ENCODE results near the gene ARHGEF7. TPM values are rescaled to one million over a fixed set of nuclear protein-coding genes. Genes with fewer than 3 reads are reported as not detected.

Gene ARHGEF7
- total RNA-seq, 4 donors from 2014 or later: 88.7 to 119 (median 110) TPM

DNA sequence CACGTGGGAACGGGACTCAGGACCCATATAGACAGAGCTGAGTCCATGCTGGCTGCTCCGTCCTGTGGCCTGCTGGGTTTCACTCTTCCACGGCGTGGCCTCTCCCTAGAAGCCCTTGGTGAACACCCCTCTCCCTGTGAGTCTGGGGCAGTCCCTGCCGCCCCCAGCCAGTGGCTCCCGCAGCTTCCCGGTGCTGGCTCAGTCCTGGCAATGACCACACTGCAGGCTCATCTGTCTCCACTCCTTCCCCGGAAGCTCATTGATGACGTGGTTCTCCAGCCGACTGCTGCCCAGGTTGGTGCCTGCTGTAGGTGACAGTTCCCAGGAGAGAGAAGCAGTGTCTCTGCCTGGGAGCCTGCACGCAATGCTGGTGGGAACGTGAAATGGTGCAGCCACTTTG is 203.3 kb downstream of the ARHGEF7 start:
- DNase-seq (ENCODE audit: low spot score in 2 of 2): no peak
- no peak for TF ChIP-seq POLR2A (IDR thresholded peaks at IDR 0.05)
- TF ChIP-seq, protein P1, sequence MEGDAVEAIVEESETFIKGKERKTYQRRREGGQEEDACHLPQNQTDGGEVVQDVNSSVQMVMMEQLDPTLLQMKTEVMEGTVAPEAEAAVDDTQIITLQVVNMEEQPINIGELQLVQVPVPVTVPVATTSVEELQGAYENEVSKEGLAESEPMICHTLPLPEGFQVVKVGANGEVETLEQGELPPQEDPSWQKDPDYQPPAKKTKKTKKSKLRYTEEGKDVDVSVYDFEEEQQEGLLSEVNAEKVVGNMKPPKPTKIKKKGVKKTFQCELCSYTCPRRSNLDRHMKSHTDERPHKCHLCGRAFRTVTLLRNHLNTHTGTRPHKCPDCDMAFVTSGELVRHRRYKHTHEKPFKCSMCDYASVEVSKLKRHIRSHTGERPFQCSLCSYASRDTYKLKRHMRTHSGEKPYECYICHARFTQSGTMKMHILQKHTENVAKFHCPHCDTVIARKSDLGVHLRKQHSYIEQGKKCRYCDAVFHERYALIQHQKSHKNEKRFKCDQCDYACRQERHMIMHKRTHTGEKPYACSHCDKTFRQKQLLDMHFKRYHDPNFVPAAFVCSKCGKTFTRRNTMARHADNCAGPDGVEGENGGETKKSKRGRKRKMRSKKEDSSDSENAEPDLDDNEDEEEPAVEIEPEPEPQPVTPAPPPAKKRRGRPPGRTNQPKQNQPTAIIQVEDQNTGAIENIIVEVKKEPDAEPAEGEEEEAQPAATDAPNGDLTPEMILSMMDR (IDR thresholded peaks at IDR 0.05): no peak
- TF ChIP-seq EP300 (IDR thresholded peaks at IDR 0.05): no peak
- Histone ChIP-seq H3K27me3 (no peaks in the 10 kb centered on the region), H3K4me3 (no peak overlapping the region), H3K27ac (no peak overlapping the region), H3K4me1 (peaks cover 0 to 17% (median 0%) of the 10 kb centered on the region in 4 donors), H3K9me3 (peaks cover 0 to 1% (median 0%) of the 10 kb centered on the region in 4 donors), H3K36me3 (peaks cover 0 to 23% (median 0%) of the 10 kb centered on the region in 3 donors)
- 76 to 89% methylated on average over 13 of the region's 13 CpGs for WGBS, 2 donors

GRCh38 chr13:111319521-111319920 is 204.4 kb downstream of the ARHGEF7 start:
- H3K9me3 ChIP-seq: no peaks in the 10 kb centered on the region
- H3K27me3 ChIP-seq: no peaks in the 10 kb centered on the region
- TF ChIP-seq, protein P1 (IDR thresholded peaks at IDR 0.05): no peak
- TF ChIP-seq POLR2A (IDR thresholded peaks at IDR 0.05): no peak
- TF ChIP-seq EP300 (IDR thresholded peaks at IDR 0.05): no peak
- H3K36me3 ChIP-seq: peaks cover 0 to 23% (median 0%) of the 10 kb centered on the region in 3 donors
- DNase-seq (ENCODE audit: low spot score in 2 of 2): no peak
- H3K27ac ChIP-seq: no peak overlapping the region
- WGBS, 2 donors: 93 to 94% methylated on average over 12 of the region's 12 CpGs
- no peak overlapping the region for H3K4me3 ChIP-seq
- H3K4me1 ChIP-seq: peaks cover 0 to 17% (median 0%) of the 10 kb centered on the region in 4 donors

- Histone ChIP-seq H3K27me3 (no peaks in the 10 kb centered on the region), H3K36me3 (peaks cover 0 to 23% (median 0%) of the 10 kb centered on the region in 3 donors), H3K27ac (no peak within 1 kb of the TSS), H3K9me3 (no peaks in the 10 kb centered on the region), H3K4me1 (peaks cover 0 to 14% (median 0%) of the 10 kb centered on the region in 4 donors), H3K4me3 (no peak within 1 kb of the TSS)
- WGBS, 2 donors: 71 to 78% methylated on average over 35 of the region's 35 CpGs
- TF ChIP-seq EP300 (IDR thresholded peaks at IDR 0.05) (no peak), POLR2A (IDR thresholded peaks at IDR 0.05) (no peak)
- TF ChIP-seq, protein P1 (IDR thresholded peaks at IDR 0.05): no peak
- DNase-seq (ENCODE audit: low spot score in 2 of 2): no peak
Observed at GRCh38 chr13:111319998-111320911, 205.1 kb downstream of the ARHGEF7 start, which contains the start of gene TEX29. Gene TEX29, plus strand, starts transcription at chr13:111320642. Its CDS starts 249 bp downstream, at chr13:111320891.

DNA sequence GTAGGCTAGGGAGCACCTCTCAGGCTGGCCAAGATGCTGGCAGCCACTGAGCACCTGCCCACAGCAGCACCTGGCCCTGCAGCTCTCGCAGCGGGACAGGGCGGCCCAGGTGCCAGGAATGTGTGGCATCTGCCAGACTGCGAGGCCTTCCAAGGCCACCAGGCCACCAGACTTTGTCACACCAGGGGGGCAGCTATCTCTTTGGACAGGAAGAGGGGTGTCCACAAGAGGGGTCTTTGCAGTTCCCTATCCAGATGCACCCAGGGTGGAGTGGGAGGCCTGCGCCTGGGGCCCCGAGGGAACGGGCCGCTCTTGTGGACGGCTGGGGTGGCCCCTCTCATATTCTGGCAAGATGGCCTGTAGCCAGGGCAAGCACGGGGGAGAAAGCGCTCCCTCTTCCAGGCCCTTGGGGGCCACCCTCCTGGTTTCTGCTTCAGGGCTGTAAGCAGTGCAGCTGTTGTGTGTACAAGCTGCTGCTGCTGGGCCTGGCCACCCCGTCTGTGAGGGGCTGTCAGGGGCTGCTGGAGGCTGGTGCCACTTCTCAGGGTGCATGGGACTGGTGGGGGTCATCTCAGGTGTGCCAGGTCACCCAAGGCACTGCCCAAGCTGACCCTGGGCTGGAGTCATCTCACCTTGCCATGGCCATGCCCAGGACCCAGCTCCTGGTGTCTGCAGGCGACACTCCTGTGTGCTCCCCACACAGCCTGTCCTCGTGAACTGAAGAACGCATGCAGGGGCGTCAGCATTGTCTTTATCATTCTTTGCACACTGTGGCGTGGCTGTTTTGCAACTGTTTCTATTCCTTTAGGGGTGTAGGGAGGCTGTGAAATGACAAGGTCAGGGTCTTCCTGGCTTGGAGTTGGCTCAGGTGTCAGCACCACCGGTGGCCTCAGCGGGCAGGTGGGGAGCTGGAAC is 207.1 kb downstream of the ARHGEF7 start:
- peaks cover 0 to 13% (median 0%) of the 10 kb centered on the region in 3 donors for H3K36me3 ChIP-seq
- DNase-seq (ENCODE audit: low spot score in 2 of 2): no peak
- H3K27ac ChIP-seq: no peak overlapping the region
- H3K9me3 ChIP-seq: no peaks in the 10 kb centered on the region
- H3K4me3 ChIP-seq: no peak overlapping the region
- TF ChIP-seq, protein P1 (IDR thresholded peaks at IDR 0.05): no peak
- TF ChIP-seq EP300 (IDR thresholded peaks at IDR 0.05) (no peak), POLR2A (IDR thresholded peaks at IDR 0.05) (no peak)
- 82 to 87% methylated on average over 10 to 14 of the region's 19 CpGs for WGBS, 2 donors
- no peaks in the 10 kb centered on the region for H3K27me3 ChIP-seq
- H3K4me1 ChIP-seq: no peaks in the 10 kb centered on the region
